ENCODE measurements around the gene GRM3. TPM values are rescaled to one million over a fixed set of nuclear protein-coding genes. Genes with fewer than 3 reads are reported as not detected.

Gene GRM3
- total RNA-seq, 4 donors from 2014 or later, result not detected

- no peak for TF ChIP-seq CTCF (IDR thresholded peaks at IDR 0.05)
- no peak for DNase-seq (ENCODE audit: low spot score)
- ATAC-seq (ENCODE audit: low FRiP score), result no peak
Observed at GRCh38 chr7:86913709-86914108, 270.0 kb downstream of the GRM3 start.
